H1 (cell line): ENCODE measurements around the gene PGRMC1. TPM values are rescaled to one million over a fixed set of nuclear protein-coding genes. Genes with fewer than 3 reads are reported as not detected.

Source experiments
- CTCF ChIA-PET: fragments of 300-600 bp; sonication (Branson Sonifier 250); formaldehyde crosslinking; loops from one replicate; lab custom pipeline; 2021; ENCODE audit not compliant: partially characterized antibody; lab: Charles Lee
- POLR2A ChIA-PET: fragments of 300-600 bp; sonication (Branson Sonifier 250); formaldehyde crosslinking; loops from one replicate; lab custom pipeline; 2021; ENCODE audit warnings: inconsistent platforms; ENCODE audit not compliant: partially characterized antibody; lab: Charles Lee
- DNase-seq, 2 experiments: peaks; one replicate each; pipeline versions ENCODE4 v3.0.0 to v3.0.0-alpha.2; 2010 to 2022; ENCODE audit warnings: low spot score in 2 of 2, low read depth in 1 of 2, mixed read lengths in 1 of 2
- FAIRE-seq: peaks from 2 replicates; lab custom pipeline; 2011; peaks lifted over from hg19 to GRCh38; lab: Jason Lieb, UNC
- H2AFZ ChIP-seq: 2 replicates; pipeline ENCODE4 v1.8.1; 2012; ENCODE audit warnings: low read length, inconsistent platforms
- H2AK5ac ChIP-seq: 2 replicates; pipeline ENCODE4 v1.6.1; 2013; ENCODE audit warnings: low read depth, low read length
- H2BK120ac ChIP-seq: replicated peaks from 2 replicates; pipeline ENCODE3; 2013; ENCODE audit warnings: low read depth, low read length, inconsistent platforms
- H2BK12ac ChIP-seq: 2 replicates; pipeline ENCODE4 v1.6.1; 2013; ENCODE audit warnings: low read depth, low read length
- H2BK15ac ChIP-seq: 2 replicates; pipeline ENCODE4 v1.6.1; 2013; ENCODE audit warnings: low read length
- H2BK20ac ChIP-seq: 2 replicates; pipeline ENCODE4 v1.6.1; 2013; ENCODE audit warnings: low read length
- H2BK5ac ChIP-seq: 2 replicates; pipeline ENCODE4 v1.6.1; 2013; ENCODE audit warnings: low read depth, low read length
- H3K14ac ChIP-seq: 2 replicates; pipeline ENCODE4 v1.6.1; 2013; ENCODE audit warnings: inconsistent platforms; ENCODE audit not compliant: insufficient read length
- H3K18ac ChIP-seq: 2 replicates; pipeline ENCODE4 v1.6.1; 2013; ENCODE audit warnings: low read length; ENCODE audit errors: extremely low read depth
- H3K23ac ChIP-seq: 2 replicates; pipeline ENCODE4 v1.6.1; 2013; ENCODE audit warnings: inconsistent platforms; ENCODE audit not compliant: insufficient read length
- H3K23me2 ChIP-seq: 2 replicates; pipeline ENCODE4 v1.6.1; 2013; ENCODE audit warnings: low read depth, low read length
- H3K27ac ChIP-seq: 2 replicates; pipeline ENCODE4 v1.6.1; 2011; ENCODE audit warnings: low read depth, low read length, inconsistent platforms
- H3K27me3 ChIP-seq, 4 experiments: replicated peaks in 1 of 4; 1 replicate in 1 of 4; 2 replicates in 3 of 4; pipeline versions ENCODE4 v1.6.1 to v1.8.1; 2011 to 2013; ENCODE audit warnings: low read length in 3 of 4, mild to moderate bottlenecking in 3 of 4, inconsistent platforms in 2 of 4, mixed read lengths in 2 of 4, moderate library complexity in 1 of 4; ENCODE audit not compliant: control insufficient read depth in 3 of 4, insufficient read depth in 3 of 4; ENCODE audit errors: extremely low read depth in 1 of 4
- H3K36me3 ChIP-seq, 4 experiments: 2 replicates each; pipeline versions ENCODE4 v1.6.1 to v1.8.1; 2011 to 2013; ENCODE audit warnings: mild to moderate bottlenecking in 4 of 4, low read length in 3 of 4, moderate library complexity in 2 of 4, control low read depth in 1 of 4, inconsistent platforms in 1 of 4; ENCODE audit not compliant: insufficient read depth in 4 of 4, control insufficient read depth in 2 of 4
- H3K4ac ChIP-seq: replicated peaks from 2 replicates; pipeline ENCODE3; 2013; ENCODE audit warnings: low read length, low read depth, mixed read lengths, inconsistent platforms; ENCODE audit not compliant: insufficient read length
- H3K4me1 ChIP-seq, 4 experiments: replicated peaks in 1 of 4; 1 replicate in 1 of 4; 2 replicates in 3 of 4; pipeline versions ENCODE4 v1.6.1 to v1.8.1; 2011 to 2013; ENCODE audit warnings: low read length in 3 of 4, inconsistent platforms in 2 of 4, mixed read lengths in 1 of 4; ENCODE audit not compliant: insufficient read depth in 4 of 4, control insufficient read depth in 3 of 4
- H3K4me2 ChIP-seq, 2 experiments: 2 replicates each; pipeline versions ENCODE4 v1.6.1 to v1.8.1; 2011 to 2013; ENCODE audit warnings: low read depth in 2 of 2, low read length in 2 of 2, control low read depth in 1 of 2, inconsistent platforms in 1 of 2, mild to moderate bottlenecking in 1 of 2; ENCODE audit not compliant: insufficient read depth in 1 of 2
- H3K4me3 ChIP-seq, 4 experiments: fragments of 200-600, 300-600 bp in 1 of 4; sonication (generic), shearing (Covaris generic), sonication (Bioruptor Twin) in 1 of 4; 2 replicates each; pipeline versions ENCODE4 v1.5.1 to v1.8.1; 2011 to 2016; ENCODE audit warnings: low read length in 4 of 4, low read depth in 3 of 4, control low read depth in 2 of 4, inconsistent platforms in 2 of 4, mild to moderate bottlenecking in 2 of 4, mixed read lengths in 1 of 4, moderate library complexity in 1 of 4; ENCODE audit not compliant: insufficient read depth in 2 of 4; ENCODE audit errors: extremely low read depth in 1 of 4
- H3K56ac ChIP-seq: replicated peaks from 2 replicates; pipeline ENCODE3; 2013; ENCODE audit warnings: low read depth, mild to moderate bottlenecking, mixed read lengths, low read length, inconsistent platforms; ENCODE audit not compliant: insufficient read length
- H3K79me1 ChIP-seq: 2 replicates; pipeline ENCODE4 v1.6.1; 2013; ENCODE audit warnings: low read depth, low read length, control low read depth
- H3K79me2 ChIP-seq, 2 experiments: 2 replicates each; pipeline versions ENCODE4 v1.6.1 to v1.8.1; 2012 to 2013; ENCODE audit warnings: low read length in 2 of 2, mild to moderate bottlenecking in 2 of 2, inconsistent platforms in 1 of 2; ENCODE audit not compliant: insufficient read depth in 2 of 2, control insufficient read depth in 1 of 2
- H3K9ac ChIP-seq, 4 experiments: replicated peaks in 1 of 4; 1 replicate in 1 of 4; 2 replicates in 3 of 4; pipeline versions ENCODE4 v1.6.1 to v1.8.1; 2011 to 2013; ENCODE audit warnings: low read depth in 3 of 4, low read length in 3 of 4, control low read depth in 2 of 4, mild to moderate bottlenecking in 2 of 4, moderate library complexity in 2 of 4, inconsistent platforms in 1 of 4; ENCODE audit errors: extremely low read depth in 1 of 4
- H3K9me3 ChIP-seq, 2 experiments: 2 replicates each; pipeline versions ENCODE4 v1.6.1 to v1.8.1; 2012 to 2013; ENCODE audit warnings: mild to moderate bottlenecking in 2 of 2, moderate library complexity in 2 of 2, control low read depth in 1 of 2, inconsistent platforms in 1 of 2, low read depth in 1 of 2, low read length in 1 of 2, mixed read lengths in 1 of 2; ENCODE audit not compliant: insufficient read depth in 2 of 2
- H4K20me1 ChIP-seq, 2 experiments: replicated peaks in 1 of 2; 2 replicates each; pipeline versions ENCODE3 to v1.8.1; 2011 to 2013; ENCODE audit warnings: inconsistent platforms in 2 of 2, low read length in 2 of 2, mild to moderate bottlenecking in 1 of 2; ENCODE audit not compliant: insufficient read depth in 2 of 2, control insufficient read depth in 1 of 2
- H4K5ac ChIP-seq: 2 replicates; pipeline ENCODE4 v1.6.1; 2013; ENCODE audit warnings: low read length, low read depth, mixed read lengths, inconsistent platforms; ENCODE audit not compliant: insufficient read length
- H4K8ac ChIP-seq: 2 replicates; pipeline ENCODE4 v1.8.0; 2013; ENCODE audit warnings: mild to moderate bottlenecking, moderate library complexity, low read length, inconsistent platforms; ENCODE audit not compliant: insufficient read depth; ENCODE audit errors: extremely low read depth
- H4K91ac ChIP-seq: replicated peaks from 2 replicates; pipeline ENCODE3; 2013; ENCODE audit warnings: low read length, mixed read lengths, inconsistent platforms; ENCODE audit not compliant: insufficient read length
- BCL11A ChIP-seq, 2 experiments: IDR thresholded peaks; one replicate each; pipeline ENCODE4 v1.6.1; 2011; ENCODE audit warnings: low read depth in 2 of 2, low read length in 2 of 2, mild to moderate bottlenecking in 2 of 2
- CHD2 ChIP-seq: IDR thresholded peaks from 2 replicates; pipeline ENCODE4 v1.6.1; 2012; ENCODE audit warnings: low read length, improper control_type of control experiment
- POLR2AphosphoS5 ChIP-seq: IDR thresholded peaks from 2 replicates; pipeline ENCODE4 v1.6.1; 2011; ENCODE audit warnings: low read depth, low read length
- RFX5 ChIP-seq: IDR thresholded peaks from 2 replicates; pipeline ENCODE4 v1.6.1; 2011; ENCODE audit warnings: low read depth, low read length, improper control_type of control experiment, borderline replicate concordance
- RNF2 ChIP-seq: fragments of 200-900, 300-1000 bp; sonication (generic); IDR thresholded peaks from 2 replicates; pipeline ENCODE4 v1.7.1; 2016; ENCODE audit warnings: borderline replicate concordance, low read depth, mild to moderate bottlenecking, antibody characterized with exemption, low read length; ENCODE audit not compliant: poor library complexity, severe bottlenecking; ENCODE audit errors: missing control alignments
- RXRA ChIP-seq: IDR thresholded peaks from 2 replicates; pipeline ENCODE4 v1.6.1; 2011; ENCODE audit warnings: low read depth, mild to moderate bottlenecking, low read length, moderate library complexity; ENCODE audit not compliant: insufficient read depth
- SP4 ChIP-seq: IDR thresholded peaks from 2 replicates; pipeline ENCODE4 v1.6.1; 2012; ENCODE audit warnings: low read length, inconsistent platforms
- SRF ChIP-seq: IDR thresholded peaks from 2 replicates; pipeline ENCODE4 v1.6.1; 2011; ENCODE audit warnings: mild to moderate bottlenecking, low read depth, low read length, moderate library complexity
- WGBS, 2 experiments: shearing (Covaris generic) in 1 of 2; methylation state at CpG; one replicate each; pipeline versions ENCODE4 v1.1.6 to v1.1.7; 2013 to 2015; ENCODE audit warnings: low lambda C conversion rate in 2 of 2, mixed read lengths in 2 of 2, inconsistent platforms in 1 of 2, low coverage in 1 of 2, missing lambda C conversion rate in 1 of 2; ENCODE audit not compliant: insufficient replicate concordance in 2 of 2, insufficient coverage in 1 of 2, insufficient read length in 1 of 2; ENCODE audit errors: extremely low coverage in 1 of 2, missing lambda C conversion rate in 1 of 2; 5-methylcytosine and 5-hydroxymethylcytosine counted together
- polyA plus RNA-seq, 7 experiments: library from polyadenylated mRNA; depleted of rRNA in 3 of 7; stranded (reverse) in 5 of 7; unstranded in 2 of 7; fragments of >200 nt in 5 of 7; fragments of 200-250 nt in 2 of 7; gene quantifications; 1 replicate in 5 of 7; 2 replicates in 1 of 7; 4 replicates in 1 of 7; pipeline versions ENCODE4 v1.2.1 to v1.2.3, GENCODE V29; 2011 to 2013; ENCODE audit warnings: missing spikeins in 2 of 7, mixed read lengths in 2 of 7
- total RNA-seq: library from RNA; stranded (reverse); fragmentation: NEBNext Ultra II Directional; extraction: Animal tissue kit (Norgen Biotek cat#: 25700); gene quantifications from 2 replicates; pipeline ENCODE4 v1.2.1, GENCODE V29; 2021

PGRMC1 gene
- total and polyA plus RNA-seq, 2 of the 8 experiments (the other 6 are each of a cell fraction or from before 2014, with no cell fraction given): 127 to 248 TPM

DNA sequence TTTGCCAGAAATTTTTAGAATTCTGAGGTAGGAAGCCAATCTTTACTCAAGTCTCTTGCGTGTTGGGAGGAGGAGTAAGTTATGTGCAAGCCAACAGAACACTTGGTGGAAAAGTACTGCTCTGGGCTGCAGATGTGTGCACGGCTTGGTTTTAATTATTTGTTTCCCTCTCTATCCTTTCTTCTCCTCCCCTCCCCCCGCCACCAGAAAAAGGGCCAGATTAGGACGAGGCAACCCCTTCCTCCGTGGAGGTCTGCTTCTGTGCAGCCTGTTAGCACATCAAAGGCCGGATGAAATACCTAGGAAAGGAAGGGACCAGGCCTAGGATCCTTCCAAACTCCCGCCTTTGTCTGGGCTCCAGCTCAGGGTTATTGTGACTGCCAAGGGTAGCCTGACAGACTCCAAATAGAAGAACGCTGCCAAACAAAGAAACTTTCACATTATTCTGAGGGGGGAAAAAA, 1.0 kb upstream of the PGRMC1 start:
- Histone ChIP-seq H3K9me3 (no peaks in the 10 kb centered on the region), H3K4me1 (peaks cover 0 to 8% (median 4%) of the 10 kb centered on the region in 4 experiments; a peak in 5 of 7 replicates), H3K18ac (peak overlapping the region; percentile 71), H4K5ac (no peak overlapping the region), H3K4me2 (peak overlapping the region; percentile 72 to 79), H3K23me2 (peaks cover 6% of the 10 kb centered on the region; the same call in 1 of the 2 replicates), H3K79me1 (0 out of 2 replicates have a peak, but pooled peaks cover 2% of the 10 kb centered on the region), H2BK120ac (no peak overlapping the region), H4K8ac (no peak overlapping the region), H3K56ac (no peak overlapping the region), H2BK12ac (no peak overlapping the region), H4K91ac (no peak overlapping the region), H3K14ac (no peak overlapping the region), H2AFZ (no peak overlapping the region), H3K4ac (peak overlapping the region; percentile 94), H3K27me3 (no peaks in the 10 kb centered on the region), H3K27ac (peak overlapping the region; percentile 63), H2BK20ac (peak overlapping the region; percentile 93; the same call in 1 of the 2 replicates), H2AK5ac (no peak overlapping the region), H2BK15ac (no peak overlapping the region), H3K9ac (peak overlapping the region in 3 of 4 experiments; percentile 51 to 81 (median 68); a peak in 5 of 7 replicates), H3K4me3 (peak overlapping the region; percentile 30 to 96 (median 64); a peak in 5 of 8 replicates), H2BK5ac (peak overlapping the region; percentile 83; the same call in 1 of the 2 replicates), H3K36me3 (peaks cover 0 to 8% (median 0%) of the 10 kb centered on the region in 4 experiments; a peak in 2 of 8 replicates), H3K79me2 (peaks cover 19 to 37% of the 10 kb centered on the region in 2 experiments), H4K20me1 (peaks cover 7 to 12% of the 10 kb centered on the region in 2 experiments), H3K23ac (no peak overlapping the region)
- no peak for DNase-seq
- TF ChIP-seq RFX5 (no peak), BCL11A (IDR thresholded peaks at IDR 0.05; ENCODE audit: low read depth in 2 of 2, low read length in 2 of 2) (no peak), SP4 (no peak), RNF2 (no peak), POLR2AphosphoS5 (no peak), RXRA (no peak), CHD2 (no peak), SRF (no peak)
- POLR2A ChIA-PET: interaction anchor here (1.0 to 2.2 kb wide), 5 partner anchors 13 to 233 kb away, joined by 3 to 6 read pairs (median 3); partner anchors contain the start of gene SLC25A5
- FAIRE-seq: no peak
- CTCF ChIA-PET: no interaction called here
- whole genome bisulfite sequencing, 2 experiments: 0% methylated on average over 3 of the region's 8 CpGs; no CpG with 5 or more reads in 1 of the 2 experiments
